Vagina (tissue), 2 donors: ENCODE results near the gene EHD2.

Source experiments
- CTCF ChIP-seq, 3 experiments: fragments of 450-650 bp in 2 of 3; fragments of 200-600 bp in 1 of 3; sonication (generic) in 1 of 3; IDR thresholded peaks; one replicate each; pipeline ENCODE4 v1.5.1; 2017 to 2019; ENCODE audit warnings: antibody characterized with exemption in 3 of 3, mild to moderate bottlenecking in 2 of 3, moderate library complexity in 2 of 3
- POLR2A ChIP-seq, 2 donors: fragments of 450-650 bp; IDR thresholded peaks; one replicate each; pipeline ENCODE4 v1.6.1; 2017; ENCODE audit warnings: antibody characterized with exemption in 2 of 2, mild to moderate bottlenecking in 2 of 2, moderate library complexity in 2 of 2
- POLR2AphosphoS5 ChIP-seq, 2 donors: sonication (generic); formaldehyde crosslinking; IDR thresholded peaks; one replicate each; pipeline ENCODE4 v1.9.0; 2017; ENCODE audit warnings: antibody characterized with exemption in 2 of 2, mild to moderate bottlenecking in 2 of 2, low read depth in 1 of 2; ENCODE audit not compliant: insufficient read depth in 1 of 2

- TF ChIP-seq POLR2A (IDR thresholded peaks at IDR 0.05) = no peak
- TF ChIP-seq CTCF (IDR thresholded peaks at IDR 0.05) = peak; percentile 91 to 98 (median 94)
- TF ChIP-seq POLR2AphosphoS5 (IDR thresholded peaks at IDR 0.05; ENCODE audit: insufficient read depth in 1 of 2, low read depth in 1 of 2) = peak; percentile 29 to 50
Measured at GRCh38 chr19:47697863-47698609, 15.2 kb upstream of the EHD2 start.
